AG04449 (cell line): ENCODE measurements around the gene KLK3.

ENCODE experiments used
- CTCF ChIA-PET: fragments of 350-600 bp; formaldehyde crosslinking; extraction: SDS; loops from one replicate; lab custom pipeline; 2021; ENCODE audit warnings: antibody characterized with exemption; lab: Yijun Ruan, JAX
- POLR2A ChIA-PET: fragments of 400-600, 350-600 bp; formaldehyde crosslinking; extraction: SDS; loops from one replicate; lab custom pipeline; 2020; ENCODE audit warnings: antibody characterized with exemption, inconsistent platforms; lab: Yijun Ruan, JAX
- DNase-seq: peaks from one replicate; pipeline ENCODE4 v3.0.0-alpha.2; 2010; ENCODE audit warnings: low read depth, low spot score
- H3K4me3 ChIP-seq: 2 replicates; pipeline ENCODE4 v1.5.1; 2011; ENCODE audit warnings: low read depth, mild to moderate bottlenecking, control low read depth, low read length
- TF ChIP-seq, protein P1 (sequence below): IDR thresholded peaks from one replicate; pipeline ENCODE4 v1.5.1; 2011; ENCODE audit warnings: mild to moderate bottlenecking, moderate library complexity, low read length, control low read depth, inconsistent platforms; ENCODE audit not compliant: insufficient read depth; ENCODE audit errors: missing control alignments

The KLK3 gene

DNA sequence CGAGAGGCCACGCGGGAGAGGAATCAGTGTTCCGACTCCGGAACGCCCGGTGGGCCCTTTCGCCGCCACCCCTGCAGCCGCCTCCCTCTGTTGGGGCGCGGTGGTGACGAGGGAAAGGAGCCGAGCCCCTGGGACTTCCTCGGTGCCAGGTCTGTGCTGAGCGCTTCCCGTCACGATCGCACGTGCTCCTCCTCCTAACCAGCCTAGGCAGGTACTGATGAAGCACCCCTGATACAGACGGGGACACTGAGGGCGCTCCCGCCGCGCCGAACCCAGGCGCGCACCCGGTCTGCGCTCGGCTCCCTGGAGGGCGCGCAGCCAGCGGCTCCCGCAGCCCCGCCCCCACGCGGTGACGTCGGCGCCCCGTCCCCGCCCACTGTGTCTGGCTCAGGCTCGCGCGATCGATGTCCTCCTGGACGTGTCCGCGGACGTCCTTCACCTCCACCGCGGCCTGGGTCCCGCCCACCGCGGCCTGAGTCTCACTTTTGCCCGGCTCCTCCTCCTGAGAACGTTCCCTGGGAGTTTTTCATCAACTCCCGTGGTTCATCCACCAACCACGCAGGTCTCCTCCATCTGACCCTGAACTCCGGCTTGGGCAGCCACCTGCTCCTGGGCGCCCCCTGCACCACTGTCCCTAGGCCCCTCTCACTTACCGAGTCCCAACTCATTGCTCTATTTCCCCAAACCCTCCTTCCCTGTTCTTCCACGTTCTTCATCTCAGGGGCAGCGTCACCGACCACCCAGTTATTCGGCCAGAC is 18.8 kb upstream of the KLK3 start:
- POLR2A ChIA-PET, result interaction anchor here (0.5 kb wide), 1 partner anchor 31 kb away, joined by 3 read pairs; no protein-coding TSS in a partner anchor
- no peak for DNase-seq
- TF ChIP-seq, protein P1, sequence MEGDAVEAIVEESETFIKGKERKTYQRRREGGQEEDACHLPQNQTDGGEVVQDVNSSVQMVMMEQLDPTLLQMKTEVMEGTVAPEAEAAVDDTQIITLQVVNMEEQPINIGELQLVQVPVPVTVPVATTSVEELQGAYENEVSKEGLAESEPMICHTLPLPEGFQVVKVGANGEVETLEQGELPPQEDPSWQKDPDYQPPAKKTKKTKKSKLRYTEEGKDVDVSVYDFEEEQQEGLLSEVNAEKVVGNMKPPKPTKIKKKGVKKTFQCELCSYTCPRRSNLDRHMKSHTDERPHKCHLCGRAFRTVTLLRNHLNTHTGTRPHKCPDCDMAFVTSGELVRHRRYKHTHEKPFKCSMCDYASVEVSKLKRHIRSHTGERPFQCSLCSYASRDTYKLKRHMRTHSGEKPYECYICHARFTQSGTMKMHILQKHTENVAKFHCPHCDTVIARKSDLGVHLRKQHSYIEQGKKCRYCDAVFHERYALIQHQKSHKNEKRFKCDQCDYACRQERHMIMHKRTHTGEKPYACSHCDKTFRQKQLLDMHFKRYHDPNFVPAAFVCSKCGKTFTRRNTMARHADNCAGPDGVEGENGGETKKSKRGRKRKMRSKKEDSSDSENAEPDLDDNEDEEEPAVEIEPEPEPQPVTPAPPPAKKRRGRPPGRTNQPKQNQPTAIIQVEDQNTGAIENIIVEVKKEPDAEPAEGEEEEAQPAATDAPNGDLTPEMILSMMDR, result no peak
- peak overlapping the region; percentile 73 for H3K4me3 ChIP-seq
- CTCF ChIA-PET, result no interaction called here

DNA sequence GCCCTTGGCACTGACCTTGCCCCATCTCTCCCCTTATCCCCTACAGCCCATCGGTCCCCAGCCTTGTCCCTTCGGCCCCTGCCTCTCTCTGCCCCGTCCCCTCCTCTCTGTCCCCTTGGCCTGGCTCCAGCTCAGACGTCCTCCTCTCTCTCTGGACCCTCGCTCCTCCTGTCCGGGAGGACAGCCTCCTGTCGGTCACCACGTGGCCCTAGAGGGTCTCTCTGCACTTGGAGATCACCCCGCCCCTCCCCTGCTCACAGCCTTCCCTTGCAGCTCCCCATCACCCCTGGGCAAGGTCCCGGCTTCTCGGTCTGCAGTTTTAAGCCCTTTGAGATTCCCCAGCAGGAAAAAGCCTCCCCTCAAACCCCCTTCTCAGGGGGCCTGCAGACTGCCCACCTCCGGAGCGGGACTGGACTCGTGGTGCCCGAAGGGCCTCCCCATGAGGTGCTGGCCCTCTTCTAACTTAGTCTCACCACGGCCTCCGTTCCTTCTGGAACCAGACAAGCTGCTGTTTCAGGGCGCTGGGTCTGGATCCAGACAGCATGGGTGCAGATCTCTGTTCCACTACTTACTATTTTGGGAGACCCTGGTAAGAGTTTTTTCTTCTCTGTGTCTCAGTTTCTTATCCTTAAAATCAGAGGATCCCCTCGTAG is 18.0 kb upstream of the KLK3 start:
- DNase-seq, result no peak
- CTCF ChIA-PET, result no interaction called here
- TF ChIP-seq, protein P1, result no peak
- H3K4me3 ChIP-seq, result no peak overlapping the region
- POLR2A ChIA-PET, result no interaction called here

DNA sequence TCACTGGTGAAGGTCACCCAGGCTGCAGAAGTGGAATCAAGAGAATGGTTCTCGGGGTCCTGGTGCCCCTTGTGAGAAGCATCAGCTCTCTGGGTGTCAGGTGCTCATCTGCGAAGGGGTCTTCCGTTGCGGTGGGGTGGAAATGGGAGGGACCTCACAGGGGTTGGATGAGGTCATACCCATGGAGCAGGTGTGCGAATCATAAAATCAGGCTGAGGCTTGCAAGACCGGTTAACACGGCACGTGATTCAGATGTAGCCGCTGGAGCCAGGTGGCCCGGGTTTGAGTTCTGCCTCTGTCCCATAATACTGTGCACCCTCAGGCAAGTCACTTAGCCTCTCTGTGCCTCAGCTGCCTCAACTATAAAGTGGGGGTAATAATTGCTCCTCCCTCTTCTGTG is 17.4 kb upstream of the KLK3 start:
- H3K4me3 ChIP-seq, result no peak overlapping the region
- no peak for DNase-seq
- ChIA-PET POLR2A (no interaction called here), CTCF (no interaction called here)
- TF ChIP-seq, protein P1, result no peak

DNA sequence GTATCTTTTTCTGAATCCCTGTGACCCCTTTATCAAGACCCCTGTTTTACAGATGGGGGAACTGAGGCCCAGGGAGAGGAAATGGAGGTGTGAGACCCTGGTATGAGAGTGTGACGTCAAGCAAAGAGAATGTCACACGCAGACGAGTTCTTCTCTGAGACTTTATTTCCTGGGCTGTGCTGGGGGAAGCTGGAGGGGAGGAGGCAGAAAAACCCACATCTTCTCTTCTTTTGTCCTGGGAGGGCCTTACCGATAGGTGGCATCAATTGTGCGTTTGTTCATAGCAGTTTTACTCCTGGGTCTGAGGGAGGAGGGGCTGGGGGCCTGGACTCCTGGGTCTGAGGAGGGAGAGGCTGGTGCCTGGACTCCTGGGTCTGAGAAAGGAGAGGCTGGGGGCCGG is 16.5 kb upstream of the KLK3 start:
- ChIA-PET CTCF (no interaction called here), POLR2A (no interaction called here)
- H3K4me3 ChIP-seq, result no peak overlapping the region
- TF ChIP-seq, protein P1, result no peak
- DNase-seq, result no peak

DNA sequence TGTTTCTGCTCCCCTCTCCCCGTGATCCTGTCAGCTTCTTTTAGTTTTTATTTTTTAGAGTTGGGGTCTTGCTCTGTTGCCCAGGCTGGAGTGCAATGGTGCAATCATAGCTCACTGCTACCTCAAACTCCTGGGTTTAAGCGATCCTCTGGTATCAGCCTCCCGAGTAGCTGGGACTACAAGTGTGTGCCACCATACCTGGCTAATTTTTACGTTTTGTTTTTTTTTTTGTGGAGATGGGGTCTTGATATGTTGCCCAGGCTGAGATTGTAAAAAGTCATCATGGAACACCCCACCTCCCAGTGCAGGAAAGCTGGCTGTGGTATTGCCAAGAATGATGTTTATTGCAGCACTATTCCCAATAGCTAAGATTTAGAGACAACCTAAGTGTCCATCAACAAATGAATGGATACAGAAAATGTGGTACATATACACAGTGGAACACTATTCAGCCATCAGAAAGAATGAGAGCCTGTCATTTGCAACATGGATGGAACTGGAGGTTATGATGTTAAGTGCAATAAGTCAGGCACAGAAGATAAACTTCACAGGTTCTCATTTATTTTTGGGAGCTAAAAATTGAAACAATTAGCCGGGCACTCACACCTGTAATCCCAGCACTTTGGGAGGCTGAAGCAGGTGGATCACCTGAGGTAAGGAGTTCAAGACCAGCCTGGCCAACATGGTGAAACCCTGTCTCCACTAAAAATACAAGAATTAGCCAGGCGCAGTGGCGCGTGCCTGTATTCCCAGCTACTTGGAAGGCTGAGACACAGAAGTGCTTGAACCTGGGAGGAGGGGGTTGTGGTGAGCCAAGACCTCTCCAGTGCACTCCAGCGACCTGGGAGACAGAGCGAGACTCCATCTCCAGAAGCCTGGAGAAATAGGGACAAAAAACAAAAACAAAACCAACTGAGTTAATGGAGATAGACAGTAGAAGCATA is 14.7 kb upstream of the KLK3 start:
- DNase-seq, result no peak
- TF ChIP-seq, protein P1, result no peak
- H3K4me3 ChIP-seq, result no peak overlapping the region
- CTCF ChIA-PET, result no interaction called here
- POLR2A ChIA-PET, result no interaction called here

DNA sequence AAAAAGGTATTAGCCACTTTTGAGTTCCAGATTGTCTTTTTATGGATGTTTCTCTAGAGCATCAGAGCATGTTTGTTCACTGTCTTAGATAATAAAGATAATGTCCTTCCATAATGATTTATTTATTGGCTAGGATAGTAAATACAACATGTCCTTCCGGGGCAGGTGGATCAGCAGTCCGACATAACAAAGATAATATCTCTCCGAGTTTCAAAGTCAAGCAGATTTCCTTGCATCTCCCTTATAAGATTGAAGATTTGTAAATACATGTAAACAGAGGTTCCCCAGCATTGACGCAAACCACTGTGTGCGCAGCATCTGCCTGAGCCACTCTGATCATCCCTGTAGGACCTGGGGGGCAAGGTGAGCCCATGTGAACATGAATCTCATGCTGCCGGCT is 12.6 kb upstream of the KLK3 start:
- no peak for DNase-seq
- H3K4me3 ChIP-seq, result no peak overlapping the region
- POLR2A ChIA-PET, result no interaction called here
- TF ChIP-seq, protein P1, result no peak
- CTCF ChIA-PET, result no interaction called here
